SK-N-SH treated with all-trans-retinoic acid at 6 μM for 48 hours (cell line): ENCODE results near the gene CRNN.

ENCODE experiments used
- ARNTL ChIP-seq: fragments of 450-650 bp; formaldehyde crosslinking; IDR thresholded peaks from 2 replicates; pipeline ENCODE4 v1.5.0; 2020; ENCODE audit warnings: low read depth, mild to moderate bottlenecking, moderate library complexity, borderline replicate concordance
- BACH2 ChIP-seq: fragments of 250-450 bp; sonication (Bioruptor Pico); IDR thresholded peaks from 2 replicates; pipeline ENCODE4 v1.9.0; 2021; ENCODE audit warnings: mild to moderate bottlenecking, borderline replicate concordance
- CREB5 ChIP-seq: fragments of 250-450 bp; sonication (Bioruptor Pico); IDR thresholded peaks from 2 replicates; pipeline ENCODE4 v1.5.1; 2020; ENCODE audit warnings: low read depth, mild to moderate bottlenecking, moderate library complexity
- CSRNP3 ChIP-seq: fragments of 250-450 bp; sonication (Bioruptor Pico); IDR thresholded peaks from 2 replicates; pipeline ENCODE4 v1.5.1; 2021; ENCODE audit warnings: mild to moderate bottlenecking, moderate library complexity
- OSR1 ChIP-seq: fragments of 250-450 bp; sonication (Bioruptor Pico); IDR thresholded peaks from 2 replicates; pipeline ENCODE4 v1.8.0; 2022; ENCODE audit warnings: moderate library complexity, mild to moderate bottlenecking, inconsistent platforms
- PATZ1 ChIP-seq: fragments of 250-450 bp; sonication (Bioruptor Pico); IDR thresholded peaks from 2 replicates; pipeline ENCODE4 v1.8.0; 2020; ENCODE audit warnings: mild to moderate bottlenecking, moderate library complexity, borderline replicate concordance
- PPARA ChIP-seq: fragments of 250-450 bp; sonication (Bioruptor Pico); IDR thresholded peaks from 2 replicates; pipeline ENCODE4 v1.5.0; 2020; ENCODE audit warnings: mild to moderate bottlenecking, borderline replicate concordance
- RARB ChIP-seq: fragments of 250-450 bp; sonication (Bioruptor Pico); IDR thresholded peaks from 2 replicates; pipeline ENCODE4 v1.8.0; 2021; ENCODE audit warnings: mild to moderate bottlenecking, moderate library complexity
- TCF4 ChIP-seq: fragments of 250-450 bp; sonication (Bioruptor Pico); IDR thresholded peaks from 2 replicates; pipeline ENCODE4 v1.8.0; 2021; ENCODE audit warnings: mild to moderate bottlenecking, moderate library complexity, borderline replicate concordance
- TOX ChIP-seq: fragments of 250-450 bp; sonication (Bioruptor Pico); IDR thresholded peaks from 2 replicates; pipeline ENCODE4 v1.8.0; 2021; ENCODE audit warnings: mild to moderate bottlenecking, moderate library complexity, borderline replicate concordance
- ZC3H10 ChIP-seq: fragments of 250-450 bp; sonication (Bioruptor Pico); IDR thresholded peaks from 2 replicates; pipeline ENCODE4 v1.5.1; 2021; ENCODE audit warnings: mild to moderate bottlenecking, moderate library complexity
- ZFP3 ChIP-seq: fragments of 250-450 bp; sonication (Bioruptor Pico); IDR thresholded peaks from 2 replicates; pipeline ENCODE4 v1.5.0; 2020; ENCODE audit warnings: mild to moderate bottlenecking, moderate library complexity
- ZFP30 ChIP-seq: fragments of 450-650 bp; formaldehyde crosslinking; IDR thresholded peaks from 2 replicates; pipeline ENCODE4 v1.5.0; 2022; ENCODE audit warnings: mild to moderate bottlenecking, moderate library complexity
- ZNF70 ChIP-seq: fragments of 450-650 bp; formaldehyde crosslinking; IDR thresholded peaks from 2 replicates; pipeline ENCODE4 v1.5.0; 2020; ENCODE audit warnings: mild to moderate bottlenecking, moderate library complexity

- TF ChIP-seq ZFP30 (CRISPR knock-in tag) (no peak), RARB (CRISPR knock-in tag) (no peak), TOX (CRISPR knock-in tag) (no peak), PATZ1 (no peak), OSR1 (CRISPR knock-in tag) (no peak), BACH2 (no peak), ARNTL (CRISPR knock-in tag) (no peak), CREB5 (CRISPR knock-in tag) (no peak), ZNF70 (no peak), PPARA (CRISPR knock-in tag) (no peak), TCF4 (no peak), ZC3H10 (CRISPR knock-in tag) (no peak), CSRNP3 (no peak), ZFP3 (no peak)
Observed at GRCh38 chr1:152415454-152416227, 1.6 kb upstream of the CRNN start.
